GM18868 (cell line): Measurements from ENCODE around the gene SEMA3A.

Source experiments
- ATAC-seq: cut with Tn5 transposase; IDR thresholded peaks from one replicate; pipeline ENCODE4 v1.9.1; 2021; ENCODE audit warnings: mild to moderate bottlenecking, moderate library complexity; ENCODE audit not compliant: unreplicated experiment

Gene SEMA3A

GRCh38 chr7:84196084-84196503 is 1.5 kb upstream of the SEMA3A start:
- ATAC-seq: no peak

GRCh38 chr7:84195295-84196060 is 889 bp upstream of the SEMA3A start:
- ATAC-seq: no peak

DNA sequence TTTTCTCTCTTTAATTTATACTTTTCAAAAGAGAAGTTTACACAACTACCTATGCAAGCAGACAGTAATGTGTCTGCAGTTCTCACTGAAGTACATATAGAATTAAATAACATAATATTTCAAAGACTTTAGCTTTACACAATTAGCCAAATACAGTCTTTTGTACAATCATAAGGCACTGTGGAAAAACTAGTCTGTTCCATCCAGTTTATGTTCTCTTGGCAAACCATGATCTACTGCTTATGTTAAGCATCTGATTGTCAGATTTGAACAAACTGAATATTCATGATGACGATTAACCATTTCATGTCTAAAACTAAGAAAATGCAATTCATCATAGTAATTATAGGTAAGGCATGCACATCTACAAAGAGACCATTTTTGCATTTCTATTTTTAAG is 842 bp downstream of the SEMA3A start:
- no peak for ATAC-seq

DNA sequence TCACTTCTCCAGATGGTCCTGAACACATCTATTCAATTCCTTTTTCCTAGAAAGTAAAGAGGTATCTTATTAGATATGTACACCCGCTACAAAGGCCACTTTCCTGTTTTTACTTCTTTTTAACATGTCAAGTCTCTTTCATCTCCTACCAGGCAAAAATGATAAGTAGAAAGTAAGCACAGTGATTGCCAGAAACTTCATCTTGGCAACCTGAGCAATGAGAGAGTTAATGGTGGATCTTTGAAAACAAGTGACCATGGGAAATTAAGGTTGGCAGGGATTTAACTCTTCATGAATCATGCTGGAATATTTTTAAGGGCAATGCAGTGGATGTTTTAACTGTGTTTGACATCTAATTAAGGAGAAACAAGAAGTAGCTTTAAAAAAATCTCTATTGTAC is 2.7 kb downstream of the SEMA3A start:
- ATAC-seq: no peak

- no peak for ATAC-seq
Measured at GRCh38 chr7:84191261-84191660, 3.3 kb downstream of the SEMA3A start.

GRCh38 chr7:84190016-84190705 is 4.4 kb downstream of the SEMA3A start:
- no peak for ATAC-seq

GRCh38 chr7:84188786-84189405 is 5.7 kb downstream of the SEMA3A start:
- no peak for ATAC-seq

DNA sequence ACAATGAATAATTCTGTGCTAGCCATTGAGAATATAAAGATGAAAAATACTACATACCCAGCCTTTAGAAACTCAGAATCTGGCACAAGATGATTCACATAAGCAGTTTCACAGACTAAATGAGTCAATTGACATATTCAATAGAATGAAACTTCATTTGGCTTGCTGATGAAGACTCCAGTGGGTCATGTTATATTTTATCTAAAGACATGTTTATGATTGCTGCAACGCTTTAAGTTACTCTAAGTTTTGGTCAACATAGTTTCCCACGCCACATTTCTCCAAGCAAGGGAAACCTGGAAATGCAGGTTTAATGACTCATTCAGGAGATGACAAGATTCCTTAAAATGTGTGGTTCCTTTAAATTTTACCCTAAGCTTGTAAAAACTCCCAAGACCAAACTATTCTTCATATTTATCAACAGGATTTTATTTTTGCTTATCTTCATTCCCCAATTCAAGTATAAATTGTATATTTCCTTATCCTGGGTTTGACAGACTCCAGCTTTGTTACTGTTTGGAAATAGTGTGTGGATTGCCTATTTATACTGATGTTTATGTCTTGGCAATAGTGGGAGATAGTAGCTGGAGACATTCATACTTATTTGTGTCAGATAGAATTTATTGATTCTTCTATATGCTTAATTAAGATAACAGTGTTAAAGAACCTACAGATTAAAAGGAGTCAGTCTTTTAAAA is 6.6 kb downstream of the SEMA3A start:
- no peak for ATAC-seq

DNA sequence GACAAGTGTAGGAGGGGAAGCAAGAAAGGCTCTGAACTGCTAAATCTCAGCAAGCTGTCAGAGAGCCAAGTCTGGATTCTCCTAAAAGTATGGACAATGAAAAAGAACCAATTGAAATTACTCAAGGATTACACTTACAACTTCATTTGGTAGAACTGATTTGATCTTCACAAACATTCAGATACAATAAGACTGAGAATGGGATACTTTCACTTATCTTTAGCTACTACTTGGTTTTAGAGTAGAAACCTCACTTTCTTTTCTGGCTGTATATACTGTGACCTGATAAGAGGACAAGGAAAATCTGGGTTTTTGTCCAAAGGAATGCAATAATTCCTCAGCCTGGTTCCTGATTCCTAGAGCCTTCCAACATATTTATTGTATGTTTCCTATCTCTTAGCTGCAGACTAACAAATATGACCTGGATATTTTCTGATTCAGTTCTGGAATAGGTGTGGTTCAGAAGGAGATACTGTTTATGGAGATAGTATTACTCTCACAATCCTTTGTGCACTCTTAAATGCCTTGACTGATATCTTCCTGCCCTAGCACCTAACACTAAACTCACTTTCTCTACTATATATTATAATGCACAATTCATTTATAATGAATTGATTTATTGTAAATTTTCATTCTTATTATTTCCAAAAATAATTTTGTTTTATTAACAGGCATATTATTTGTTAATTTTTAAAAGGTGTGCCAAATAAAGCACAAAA is 7.3 kb downstream of the SEMA3A start:
- ATAC-seq: no peak

DNA sequence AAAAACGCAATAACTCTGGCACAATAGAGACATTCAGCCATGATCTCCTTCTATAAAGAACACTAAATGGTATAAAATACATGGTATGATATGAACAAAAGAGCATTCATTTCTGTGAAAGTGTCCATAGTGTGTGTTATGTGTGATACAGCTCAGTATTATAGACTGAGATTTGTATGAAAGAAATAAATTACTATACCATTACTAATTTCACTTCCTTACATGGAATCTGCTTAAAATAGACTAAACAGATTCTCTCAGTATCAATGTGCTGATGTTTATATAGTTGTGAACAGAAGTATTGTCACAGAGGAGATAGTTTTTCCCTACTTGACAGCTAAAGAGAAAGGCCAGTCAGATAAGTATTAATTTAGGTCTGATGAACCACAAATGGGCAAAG is 10.8 kb downstream of the SEMA3A start:
- no peak for ATAC-seq

DNA sequence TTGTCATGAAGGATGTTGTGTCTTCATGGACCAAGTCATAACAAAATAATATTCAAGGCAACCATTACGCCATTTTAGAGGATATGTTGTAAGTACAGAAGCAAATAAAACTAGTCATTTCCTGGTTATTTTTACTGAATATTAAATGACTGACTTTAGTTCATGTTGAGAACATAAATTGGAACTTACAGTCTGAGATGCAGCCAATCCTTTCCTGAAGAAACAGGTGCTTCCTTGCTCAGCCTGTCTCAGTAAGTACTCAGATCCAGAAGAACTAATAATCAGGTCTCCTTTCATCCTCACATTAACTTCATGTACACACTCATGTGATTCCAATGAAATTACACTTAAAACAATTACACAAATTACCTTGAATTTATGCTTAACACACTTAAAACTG is 12.3 kb downstream of the SEMA3A start:
- no peak for ATAC-seq

- no peak for ATAC-seq
Measured at GRCh38 chr7:84181628-84182027, 13.0 kb downstream of the SEMA3A start.

- no peak for ATAC-seq
Measured at GRCh38 chr7:84177758-84178412, 16.7 kb downstream of the SEMA3A start.

GRCh38 chr7:84176716-84177115 is 17.9 kb downstream of the SEMA3A start:
- ATAC-seq: no peak

- ATAC-seq: no peak
Measured at GRCh38 chr7:84175461-84175860, 19.1 kb downstream of the SEMA3A start.

- ATAC-seq: no peak
Measured at GRCh38 chr7:84170646-84171045, 23.9 kb downstream of the SEMA3A start.

- no peak for ATAC-seq
Measured at GRCh38 chr7:84162584-84162983, 32.0 kb downstream of the SEMA3A start.

GRCh38 chr7:84162125-84162524 is 32.5 kb downstream of the SEMA3A start:
- ATAC-seq: no peak

DNA sequence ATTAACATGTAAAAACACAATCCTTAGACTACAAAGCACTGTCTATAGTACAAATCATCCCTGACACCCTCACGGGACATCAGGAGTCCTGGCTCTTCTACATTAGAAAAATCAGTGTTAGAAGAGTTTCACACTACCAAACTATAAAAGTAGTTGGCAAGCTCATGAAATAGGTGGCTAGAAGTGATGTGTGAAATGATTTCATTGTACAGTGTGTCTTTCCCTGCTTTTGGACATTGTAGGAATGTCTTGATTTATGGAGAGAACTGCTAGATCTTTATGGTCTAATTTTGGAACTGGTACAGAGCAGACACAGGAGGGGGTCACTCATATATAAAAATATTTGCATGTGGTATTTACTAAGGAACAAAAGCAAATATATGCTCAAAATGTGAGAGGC is 33.2 kb downstream of the SEMA3A start:
- ATAC-seq: no peak

GRCh38 chr7:84159435-84159834 is 35.2 kb downstream of the SEMA3A start:
- ATAC-seq: no peak
